Measurements from ENCODE around the gene RALGAPA1. TPM values are rescaled to one million over a fixed set of nuclear protein-coding genes. Genes with fewer than 3 reads are reported as not detected.

Gene RALGAPA1
- total RNA-seq, 6 experiments from 2014 or later = 12.1 to 16.1 (median 13.2) TPM

- DNase-seq = no peak
- Mint-ChIP-seq H3K4me1 (ENCODE audit: low read depth) (no peaks in the 10 kb centered on the region), H3K27me3 (ENCODE audit: insufficient read depth) (no peaks in the 10 kb centered on the region), H3K27ac (no peak overlapping the region), H3K9me3 (no peaks in the 10 kb centered on the region), H3K4me3 (no peak overlapping the region), H3K36me3 (ENCODE audit: low read depth) (no peaks in the 10 kb centered on the region)
- no peak for TF ChIP-seq CTCF (IDR thresholded peaks at IDR 0.05)
Observed at GRCh38 chr14:35725930-35726329, 83.2 kb downstream of the RALGAPA1 start.

GRCh38 chr14:35715079-35715478 lies 94.0 kb downstream of the RALGAPA1 start:
- no peaks in the 10 kb centered on the region for H3K9me3 Mint-ChIP-seq
- no peaks in the 10 kb centered on the region for H3K4me1 Mint-ChIP-seq (ENCODE audit: low read depth)
- no peak overlapping the region for H3K4me3 Mint-ChIP-seq
- H3K36me3 Mint-ChIP-seq (ENCODE audit: low read depth) = peaks cover 14% of the 10 kb centered on the region
- no peak overlapping the region for H3K27ac Mint-ChIP-seq
- H3K27me3 Mint-ChIP-seq (ENCODE audit: insufficient read depth) = no peaks in the 10 kb centered on the region
- DNase-seq = no peak
- TF ChIP-seq CTCF (IDR thresholded peaks at IDR 0.05) = no peak

- Mint-ChIP-seq H3K27me3 (ENCODE audit: insufficient read depth) (no peaks in the 10 kb centered on the region), H3K4me1 (ENCODE audit: low read depth) (peaks cover 10% of the 10 kb centered on the region), H3K4me3 (no peak overlapping the region), H3K27ac (no peak overlapping the region), H3K36me3 (ENCODE audit: low read depth) (peaks cover 19% of the 10 kb centered on the region), H3K9me3 (no peaks in the 10 kb centered on the region)
- no peak for TF ChIP-seq CTCF (IDR thresholded peaks at IDR 0.05)
- DNase-seq = no peak
Observed at GRCh38 chr14:35712466-35712865, 96.6 kb downstream of the RALGAPA1 start.

GRCh38 chr14:35708062-35708461 lies 101.0 kb downstream of the RALGAPA1 start:
- Mint-ChIP-seq H3K27me3 (ENCODE audit: insufficient read depth) (no peaks in the 10 kb centered on the region), H3K9me3 (no peaks in the 10 kb centered on the region), H3K4me3 (no peak overlapping the region), H3K36me3 (ENCODE audit: low read depth) (peaks cover 22% of the 10 kb centered on the region), H3K27ac (no peak overlapping the region), H3K4me1 (ENCODE audit: low read depth) (peaks cover 17% of the 10 kb centered on the region)
- TF ChIP-seq CTCF (IDR thresholded peaks at IDR 0.05) = no peak
- no peak for DNase-seq

- TF ChIP-seq CTCF (IDR thresholded peaks at IDR 0.05) = no peak
- no peak for DNase-seq
- no peaks in the 10 kb centered on the region for H3K9me3 Mint-ChIP-seq
- no peaks in the 10 kb centered on the region for H3K27me3 Mint-ChIP-seq (ENCODE audit: insufficient read depth)
- peaks cover 17% of the 10 kb centered on the region for H3K4me1 Mint-ChIP-seq (ENCODE audit: low read depth)
- no peak overlapping the region for H3K27ac Mint-ChIP-seq
- H3K36me3 Mint-ChIP-seq (ENCODE audit: low read depth) = peaks cover 22% of the 10 kb centered on the region
- H3K4me3 Mint-ChIP-seq = no peak overlapping the region
Observed at GRCh38 chr14:35705636-35706035, 103.5 kb downstream of the RALGAPA1 start.

Data from HFFc6 (cell line).